ENCODE measurements around the gene SLC28A1. TPM values are rescaled to one million over a fixed set of nuclear protein-coding genes. Genes with fewer than 3 reads are reported as not detected.
"Not testable (repeated sequence)": the region's sequence is repeated elsewhere in the genome, so short reads cannot be mapped to it uniquely, and the experiment has no call there.

Gene SLC28A1
- total RNA-seq, 1 experiment from 2014 or later: not detected

- Mint-ChIP-seq H3K36me3 (ENCODE audit: insufficient read depth, unreplicated experiment) (no peaks in the 10 kb centered on the region), H3K27ac (ENCODE audit: low read depth, unreplicated experiment) (no peak overlapping the region), H3K4me3 (ENCODE audit: unreplicated experiment) (no peak overlapping the region), H3K4me1 (ENCODE audit: insufficient read depth, unreplicated experiment) (no peaks in the 10 kb centered on the region), H3K27me3 (ENCODE audit: insufficient read depth, unreplicated experiment) (no peaks in the 10 kb centered on the region), H3K9me3 (ENCODE audit: unreplicated experiment) (no peaks in the 10 kb centered on the region)
- no peak for DNase-seq (ENCODE audit: unreplicated experiment)
- CTCF ChIA-PET: interaction anchor here (0.5 to 0.8 kb wide), 5 partner anchors 34 to 635 kb away, joined by 3 to 4 read pairs (median 4); no protein-coding TSS in a partner anchor
- no TSS peak for BruUV-seq (replicated peaks)
- TF ChIP-seq CTCF (IDR thresholded peaks at IDR 0.05; ENCODE audit: unreplicated experiment): no peak
- POLR2A ChIA-PET: interaction anchor here (0.7 to 1.0 kb wide), 3 partner anchors 14 to 84 kb away, joined by 3 to 4 read pairs (median 3); no protein-coding TSS in a partner anchor
- intact Hi-C loops (cut with micrococcal nuclease): loop anchor here (5.0 kb wide), 1 partner anchor 289 kb away; no protein-coding TSS in a partner anchor
These were observed 8.2 kb upstream of the SLC28A1 start for GRCh38 chr15:84876269-84876668.

DNA sequence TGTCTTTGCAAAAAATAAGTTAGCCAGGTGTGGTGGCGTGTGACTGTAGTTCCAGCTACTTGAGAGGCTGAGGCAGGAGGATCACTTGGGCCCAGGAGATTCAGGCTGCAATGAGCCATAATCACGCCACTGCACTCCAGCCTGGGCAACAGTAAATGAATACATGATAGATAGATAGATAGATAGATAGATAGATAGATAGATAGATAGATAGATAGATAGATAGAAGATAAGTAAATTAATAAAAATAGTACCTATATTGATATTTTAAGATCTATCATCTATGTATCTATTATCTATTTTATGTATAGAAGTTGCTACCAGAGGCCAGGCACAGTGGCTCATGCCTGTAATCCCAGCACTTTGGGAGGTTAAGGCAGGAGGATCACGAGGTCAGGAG is 6.8 kb upstream of the SLC28A1 start:
- POLR2A ChIA-PET; BruUV-seq (replicated peaks); H3K36me3 Mint-ChIP-seq (ENCODE audit: insufficient read depth, unreplicated experiment); H3K27me3 Mint-ChIP-seq (ENCODE audit: insufficient read depth, unreplicated experiment); H3K9me3 Mint-ChIP-seq (ENCODE audit: unreplicated experiment); H3K4me1 Mint-ChIP-seq (ENCODE audit: insufficient read depth, unreplicated experiment); H3K27ac Mint-ChIP-seq (ENCODE audit: low read depth, unreplicated experiment); DNase-seq (ENCODE audit: unreplicated experiment); H3K4me3 Mint-ChIP-seq (ENCODE audit: unreplicated experiment): not testable (repeated sequence)
- CTCF ChIA-PET: interaction anchor here (0.7 to 1.1 kb wide), 5 partner anchors 7 to 222 kb away, joined by 3 read pairs; no protein-coding TSS in a partner anchor
- intact Hi-C loops (cut with micrococcal nuclease): loop anchor here (2.0 to 5.0 kb wide), 2 partner anchors 223 to 290 kb away; partner anchors contain the start of gene WDR73

DNA sequence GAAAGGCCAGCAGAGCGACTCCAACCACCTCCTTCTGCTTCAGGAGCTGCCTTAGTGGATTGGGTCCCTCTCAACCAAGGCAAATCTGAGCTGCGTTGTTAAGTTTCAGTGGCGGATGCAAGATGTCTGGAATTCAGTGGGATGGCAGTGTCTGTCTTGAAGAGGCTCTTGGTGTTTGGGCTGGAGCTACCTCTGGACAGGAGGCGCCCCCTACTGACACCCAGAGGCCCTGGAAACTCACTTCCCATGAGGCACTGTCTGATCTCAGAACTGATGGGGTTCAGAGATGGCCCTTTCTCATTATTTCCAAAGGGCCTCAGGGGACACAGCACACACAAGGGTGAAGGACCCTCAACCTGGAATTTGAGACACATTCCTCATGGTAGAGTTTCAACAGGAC is 6.0 kb upstream of the SLC28A1 start:
- peak; percentile 50 for TF ChIP-seq CTCF (IDR thresholded peaks at IDR 0.05; ENCODE audit: unreplicated experiment)
- ChIA-PET POLR2A (no interaction called here), CTCF (interaction anchor here (0.7 to 1.0 kb wide), 7 partner anchors 8 to 277 kb away, joined by 3 to 6 read pairs (median 3); no protein-coding TSS in a partner anchor)
- no peaks in the 10 kb centered on the region for H3K27me3 Mint-ChIP-seq (ENCODE audit: insufficient read depth, unreplicated experiment)
- no peak overlapping the region for H3K27ac Mint-ChIP-seq (ENCODE audit: low read depth, unreplicated experiment)
- no peaks in the 10 kb centered on the region for H3K9me3 Mint-ChIP-seq (ENCODE audit: unreplicated experiment)
- H3K4me3 Mint-ChIP-seq (ENCODE audit: unreplicated experiment): no peak overlapping the region
- intact Hi-C loops (cut with micrococcal nuclease): loop anchor here (2.0 to 5.0 kb wide), 2 partner anchors 224 to 291 kb away; partner anchors contain the start of gene WDR73
- BruUV-seq (replicated peaks): no TSS peak
- H3K4me1 Mint-ChIP-seq (ENCODE audit: insufficient read depth, unreplicated experiment): no peaks in the 10 kb centered on the region
- H3K36me3 Mint-ChIP-seq (ENCODE audit: insufficient read depth, unreplicated experiment): no peaks in the 10 kb centered on the region
- DNase-seq (ENCODE audit: unreplicated experiment): peak; percentile 54

- H3K27me3 Mint-ChIP-seq (ENCODE audit: insufficient read depth, unreplicated experiment): no peaks in the 10 kb centered on the region
- H3K9me3 Mint-ChIP-seq (ENCODE audit: unreplicated experiment): no peaks in the 10 kb centered on the region
- no peak overlapping the region for H3K4me3 Mint-ChIP-seq (ENCODE audit: unreplicated experiment)
- CTCF ChIA-PET: interaction anchor here (0.9 to 1.0 kb wide), 2 partner anchors 14 to 278 kb away, joined by 4 to 6 read pairs; no protein-coding TSS in a partner anchor
- no peak for DNase-seq (ENCODE audit: unreplicated experiment)
- TF ChIP-seq CTCF (IDR thresholded peaks at IDR 0.05; ENCODE audit: unreplicated experiment): no peak
- BruUV-seq (replicated peaks): no TSS peak
- no peak overlapping the region for H3K27ac Mint-ChIP-seq (ENCODE audit: low read depth, unreplicated experiment)
- intact Hi-C loops (cut with micrococcal nuclease): loop anchor here (2.0 to 5.0 kb wide), 2 partner anchors 224 to 292 kb away; partner anchors contain the start of gene WDR73
- H3K4me1 Mint-ChIP-seq (ENCODE audit: insufficient read depth, unreplicated experiment): no peaks in the 10 kb centered on the region
- H3K36me3 Mint-ChIP-seq (ENCODE audit: insufficient read depth, unreplicated experiment): no peaks in the 10 kb centered on the region
- POLR2A ChIA-PET: interaction anchor here (0.6 kb wide), 1 partner anchor 25 kb away, joined by 3 read pairs; no protein-coding TSS in a partner anchor
These were observed 5.2 kb upstream of the SLC28A1 start for GRCh38 chr15:84879088-84879780.
